ENCODE results near the gene EARS2.
"Not testable (repeated sequence)": the region's sequence is repeated elsewhere in the genome, so short reads cannot be mapped to it uniquely, and the experiment has no call there.

The EARS2 gene

GRCh38 chr16:23486480-23486879 lies 70.7 kb downstream of the EARS2 start:
- Mint-ChIP-seq H3K36me3 (ENCODE audit: insufficient read depth) (peaks cover 98% of the 10 kb centered on the region), H3K4me1 (ENCODE audit: low read depth in 2 of 2) (peaks cover 9 to 24% of the 10 kb centered on the region in 2 donors), H3K27me3 (no peaks in the 10 kb centered on the region), H3K4me3 (no peak overlapping the region), H3K9me3 (no peaks in the 10 kb centered on the region), H3K27ac (peak overlapping the region; percentile 55 to 65)
- DNase-seq (no peak), ATAC-seq (replicated peaks) (no peak)

DNA sequence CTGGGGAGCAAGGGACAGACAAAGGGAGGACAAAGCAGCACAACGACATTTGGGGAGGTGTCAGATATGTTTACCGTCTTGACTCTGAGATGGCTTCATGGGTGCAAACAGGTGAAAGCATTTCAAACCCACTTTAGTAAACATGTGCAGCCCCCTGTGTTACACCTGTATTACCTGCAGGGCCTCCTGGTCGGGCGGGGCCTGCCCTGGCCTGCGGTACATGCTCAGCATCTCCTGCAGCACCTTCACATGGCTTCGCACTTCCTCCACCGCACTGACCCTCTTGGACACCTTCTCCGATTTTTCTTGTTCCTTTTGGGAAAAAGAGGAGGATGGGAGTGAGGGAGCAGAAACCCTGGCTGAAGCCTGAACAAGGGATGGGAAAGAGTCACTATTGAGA lies 71.3 kb downstream of the EARS2 start:
- ATAC-seq (replicated peaks) (no peak), DNase-seq (no peak)
- Mint-ChIP-seq H3K27ac (peak overlapping the region; percentile 65 to 99), H3K27me3 (no peaks in the 10 kb centered on the region), H3K36me3 (ENCODE audit: insufficient read depth) (peaks cover 98% of the 10 kb centered on the region), H3K4me3 (no peak overlapping the region), H3K9me3 (no peaks in the 10 kb centered on the region), H3K4me1 (ENCODE audit: low read depth in 2 of 2) (peaks cover 9 to 23% of the 10 kb centered on the region in 2 donors)

DNA sequence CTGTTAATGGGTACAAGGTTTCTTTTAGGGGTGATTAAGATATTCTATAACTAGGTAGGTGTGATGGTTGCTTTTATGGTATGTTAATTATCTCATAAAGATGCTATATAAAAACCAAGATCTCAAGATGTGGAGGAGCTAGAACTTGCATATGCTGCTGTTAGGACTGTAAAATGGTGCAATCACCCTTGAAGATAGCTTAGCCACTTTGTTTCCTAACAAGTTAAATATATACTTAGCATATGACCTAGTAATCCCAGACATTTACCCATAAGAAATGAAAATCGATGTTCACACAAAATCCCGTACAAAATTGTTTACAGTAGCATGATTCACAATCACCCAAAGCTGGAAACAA lies 71.9 kb downstream of the EARS2 start:
- peak overlapping the region in 1 of 2 donors; percentile 99 for H3K27ac Mint-ChIP-seq
- no peaks in the 10 kb centered on the region for H3K27me3 Mint-ChIP-seq
- peaks cover 98% of the 10 kb centered on the region for H3K36me3 Mint-ChIP-seq (ENCODE audit: insufficient read depth)
- peaks cover 9 to 21% of the 10 kb centered on the region in 2 donors for H3K4me1 Mint-ChIP-seq (ENCODE audit: low read depth in 2 of 2)
- no peak for ATAC-seq (replicated peaks)
- no peak overlapping the region for H3K4me3 Mint-ChIP-seq
- no peaks in the 10 kb centered on the region for H3K9me3 Mint-ChIP-seq
- DNase-seq: no peak

GRCh38 chr16:23484510-23485256 lies 72.5 kb downstream of the EARS2 start:
- ATAC-seq (replicated peaks) (no peak), DNase-seq (no peak)
- Mint-ChIP-seq H3K27me3 (no peaks in the 10 kb centered on the region), H3K4me1 (ENCODE audit: low read depth in 2 of 2) (peaks cover 9 to 26% of the 10 kb centered on the region in 2 donors), H3K9me3 (no peaks in the 10 kb centered on the region), H3K36me3 (ENCODE audit: insufficient read depth) (peaks cover 96% of the 10 kb centered on the region), H3K4me3 (peak overlapping the region in 1 of 2 donors; percentile 55), H3K27ac (peak overlapping the region; percentile 95 to 99)

- H3K36me3 Mint-ChIP-seq (ENCODE audit: insufficient read depth): peaks cover 94% of the 10 kb centered on the region
- H3K9me3 Mint-ChIP-seq, H3K27me3 Mint-ChIP-seq: not testable (repeated sequence)
- H3K27ac Mint-ChIP-seq: peak overlapping the region; percentile 95 to 99
- peak; percentile 60 for ATAC-seq (replicated peaks)
- H3K4me3 Mint-ChIP-seq: peak overlapping the region; percentile 76 to 79
- peak; percentile 26 to 63 (median 27) for DNase-seq
- peaks cover 9 to 31% of the 10 kb centered on the region in 2 donors for H3K4me1 Mint-ChIP-seq (ENCODE audit: low read depth in 2 of 2)
Measured at GRCh38 chr16:23483492-23483891, 73.7 kb downstream of the EARS2 start.

- ATAC-seq (replicated peaks) (peak; percentile 87), DNase-seq (peak; percentile 64 to 84 (median 70))
- peak overlapping the region; percentile 76 to 79 for H3K4me3 Mint-ChIP-seq
- H3K9me3 Mint-ChIP-seq: no peaks in the 10 kb centered on the region
- peaks cover 9 to 31% of the 10 kb centered on the region in 2 donors for H3K4me1 Mint-ChIP-seq (ENCODE audit: low read depth in 2 of 2)
- no peaks in the 10 kb centered on the region for H3K27me3 Mint-ChIP-seq
- H3K36me3 Mint-ChIP-seq (ENCODE audit: insufficient read depth): peaks cover 94% of the 10 kb centered on the region
- peak overlapping the region; percentile 95 to 99 for H3K27ac Mint-ChIP-seq
Measured at GRCh38 chr16:23482778-23483177, 74.4 kb downstream of the EARS2 start.

DNA sequence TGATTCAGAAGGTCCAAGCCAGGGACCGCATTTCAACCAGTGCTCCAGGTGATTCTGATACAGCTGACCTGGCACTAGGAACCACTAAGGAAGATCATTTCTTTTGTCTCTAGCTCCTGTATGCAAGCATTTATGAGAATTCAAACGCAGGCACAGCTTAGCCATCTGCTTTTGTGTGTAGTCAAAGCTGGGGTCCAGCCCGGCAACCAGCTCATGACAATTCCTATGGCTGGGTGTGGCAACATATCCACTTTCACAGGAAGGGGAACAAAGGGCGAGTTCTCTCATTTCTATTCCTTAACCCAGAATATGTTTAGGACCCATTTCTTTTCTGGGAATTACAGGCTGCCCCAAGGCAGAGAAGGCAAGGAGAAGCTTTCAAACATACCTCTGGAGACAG lies 76.9 kb downstream of the EARS2 start:
- ATAC-seq (replicated peaks): no peak
- no peaks in the 10 kb centered on the region for H3K9me3 Mint-ChIP-seq
- peaks cover 9 to 31% of the 10 kb centered on the region in 2 donors for H3K4me1 Mint-ChIP-seq (ENCODE audit: low read depth in 2 of 2)
- no peak overlapping the region for H3K4me3 Mint-ChIP-seq
- peaks cover 94% of the 10 kb centered on the region for H3K36me3 Mint-ChIP-seq (ENCODE audit: insufficient read depth)
- H3K27ac Mint-ChIP-seq: peak overlapping the region; percentile 66 to 99
- H3K27me3 Mint-ChIP-seq: no peaks in the 10 kb centered on the region
- no peak for DNase-seq

- Mint-ChIP-seq H3K27me3 (no peaks in the 10 kb centered on the region), H3K4me1 (ENCODE audit: low read depth in 2 of 2) (peaks cover 9 to 22% of the 10 kb centered on the region in 2 donors), H3K9me3 (no peaks in the 10 kb centered on the region), H3K4me3 (peak overlapping the region in 1 of 2 donors; percentile 20), H3K36me3 (ENCODE audit: insufficient read depth) (peaks cover 94% of the 10 kb centered on the region), H3K27ac (peak overlapping the region; percentile 66 to 99)
- no peak for DNase-seq
- no peak for ATAC-seq (replicated peaks)
Measured at GRCh38 chr16:23479138-23479537, 78.0 kb downstream of the EARS2 start.

DNA sequence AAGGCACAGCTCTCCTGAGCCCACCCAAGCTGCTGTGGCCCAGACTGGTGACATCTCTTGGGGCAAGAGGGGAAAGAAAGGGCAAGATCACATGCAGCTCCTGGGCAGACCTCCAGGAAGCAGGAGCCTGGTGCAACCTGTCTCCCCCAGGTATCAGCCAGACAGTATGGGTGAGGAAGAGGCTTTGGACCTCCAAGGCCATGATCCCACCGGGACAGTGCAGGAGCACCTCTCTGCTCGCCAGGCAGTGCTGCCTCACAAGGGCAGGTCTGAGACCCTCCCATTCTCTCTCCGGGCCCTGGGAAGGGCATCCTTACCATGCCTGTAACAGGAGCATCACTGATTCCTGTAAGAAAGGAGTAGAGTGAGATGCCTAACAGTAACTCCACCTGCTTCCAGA lies 78.6 kb downstream of the EARS2 start:
- Mint-ChIP-seq H3K9me3 (no peaks in the 10 kb centered on the region), H3K27ac (peak overlapping the region; percentile 66 to 99), H3K4me1 (ENCODE audit: low read depth in 2 of 2) (peaks cover 9 to 22% of the 10 kb centered on the region in 2 donors), H3K4me3 (no peak overlapping the region), H3K36me3 (ENCODE audit: insufficient read depth) (peaks cover 95% of the 10 kb centered on the region), H3K27me3 (no peaks in the 10 kb centered on the region)
- DNase-seq (no peak), ATAC-seq (replicated peaks) (no peak)

DNA sequence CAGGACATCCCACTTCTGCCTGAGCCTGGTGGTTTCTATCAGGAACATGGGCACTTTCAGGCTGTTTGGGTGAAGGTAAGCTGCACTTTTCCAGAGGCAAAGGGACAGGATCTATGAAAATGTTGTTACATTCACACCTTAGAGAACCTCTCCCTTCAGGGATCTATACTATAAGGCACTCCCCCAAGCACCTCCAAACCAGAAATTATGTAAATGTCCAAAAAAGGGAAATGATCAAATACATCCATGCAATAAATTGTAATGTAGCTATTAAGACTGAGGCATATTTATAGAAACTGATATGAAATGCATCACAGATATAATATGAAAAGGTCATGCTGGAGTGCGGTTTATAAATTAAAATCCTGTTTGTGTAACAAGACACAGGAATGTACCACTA lies 80.9 kb downstream of the EARS2 start:
- no peaks in the 10 kb centered on the region for H3K9me3 Mint-ChIP-seq
- peaks cover 94% of the 10 kb centered on the region for H3K36me3 Mint-ChIP-seq (ENCODE audit: insufficient read depth)
- no peaks in the 10 kb centered on the region for H3K27me3 Mint-ChIP-seq
- ATAC-seq (replicated peaks) (no peak), DNase-seq (no peak)
- peaks cover 0 to 10% of the 10 kb centered on the region in 2 donors for H3K4me1 Mint-ChIP-seq (ENCODE audit: low read depth in 2 of 2)
- H3K4me3 Mint-ChIP-seq: no peak overlapping the region
- no peak overlapping the region for H3K27ac Mint-ChIP-seq

Data from effector memory CD8-positive, alpha-beta T cell (primary cell).